BJ (cell line): ENCODE data around the gene VDR. TPM values are rescaled to one million over a fixed set of nuclear protein-coding genes. Genes with fewer than 3 reads are reported as not detected.
A peak's percentile ranks its signal among the peaks of the same experiment; 100 is the strongest.

ENCODE experiments used
- CTCF ChIA-PET: fragments of 350-600 bp; formaldehyde crosslinking; extraction: SDS; loops from one replicate; lab custom pipeline; 2021; ENCODE audit warnings: antibody characterized with exemption, inconsistent platforms; lab: Yijun Ruan, JAX
- POLR2A ChIA-PET: fragments of 300-600 bp; sonication (Branson Sonifier 250); formaldehyde crosslinking; extraction: SDS; loops from one replicate; lab custom pipeline; 2021; ENCODE audit warnings: antibody characterized with exemption; lab: Charles Lee
- DNase-seq: peaks from one replicate; pipeline ENCODE4 v3.0.0-alpha.2; 2011; ENCODE audit warnings: low read depth
- H3K27me3 ChIP-seq: 2 replicates; pipeline ENCODE4 v1.6.0; 2011; ENCODE audit warnings: low read length; ENCODE audit not compliant: control insufficient read depth, insufficient read depth
- H3K36me3 ChIP-seq: 2 replicates; pipeline ENCODE4 v1.5.1; 2011; ENCODE audit warnings: low read length; ENCODE audit not compliant: control insufficient read depth, insufficient read depth
- H3K4me3 ChIP-seq: 2 replicates; pipeline ENCODE4 v1.5.1; 2011; ENCODE audit warnings: low read depth, mild to moderate bottlenecking, control low read depth, low read length
- polyA plus RNA-seq: library from polyadenylated mRNA; depleted of rRNA; stranded (reverse); fragments of >200 nt; gene quantifications from 2 replicates; pipeline ENCODE4 v1.2.3, GENCODE V29; 2011
- TF ChIP-seq, protein P1 (sequence below): IDR thresholded peaks from 2 replicates; pipeline ENCODE4 v1.5.1; 2011; ENCODE audit warnings: low read depth, mild to moderate bottlenecking, control low read depth, inconsistent platforms, low read length, moderate library complexity; ENCODE audit not compliant: insufficient read depth

VDR gene
- polyA plus RNA-seq, 1 experiment = 40.5 TPM

DNA sequence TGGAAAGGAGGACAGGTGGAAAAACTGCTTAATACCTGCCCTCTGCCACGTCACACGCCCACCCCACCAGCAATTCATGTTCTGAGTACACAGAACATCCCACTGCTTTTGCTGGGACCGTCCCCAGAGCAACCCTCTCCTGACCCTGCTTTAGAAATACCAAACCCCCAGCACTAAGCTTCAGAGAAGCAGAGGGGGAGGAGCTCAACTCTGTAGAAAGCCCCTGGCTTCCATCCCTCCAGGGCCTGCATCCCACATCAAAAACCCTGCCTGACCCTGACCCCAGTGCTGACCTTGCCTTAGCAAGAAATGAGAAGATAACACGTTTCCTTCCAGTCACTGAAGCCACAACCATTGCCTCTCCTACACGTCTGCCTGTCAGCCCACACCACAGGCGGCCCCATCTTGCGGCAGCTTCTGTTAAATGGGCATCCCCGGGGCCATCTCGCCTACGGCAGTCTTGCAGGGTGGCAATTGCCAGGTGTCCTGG is 19.7 kb downstream of the VDR start:
- CTCF ChIA-PET = interaction anchor here (1.8 to 2.8 kb wide), 5 partner anchors 14 to 142 kb away, joined by 7 to 16 read pairs (median 8); no protein-coding TSS in a partner anchor
- Histone ChIP-seq H3K36me3 (no peaks in the 10 kb centered on the region; the same call in 1 of the 2 replicates), H3K4me3 (no peak overlapping the region), H3K27me3 (no peaks in the 10 kb centered on the region)
- DNase-seq = no peak
- TF ChIP-seq, protein P1, sequence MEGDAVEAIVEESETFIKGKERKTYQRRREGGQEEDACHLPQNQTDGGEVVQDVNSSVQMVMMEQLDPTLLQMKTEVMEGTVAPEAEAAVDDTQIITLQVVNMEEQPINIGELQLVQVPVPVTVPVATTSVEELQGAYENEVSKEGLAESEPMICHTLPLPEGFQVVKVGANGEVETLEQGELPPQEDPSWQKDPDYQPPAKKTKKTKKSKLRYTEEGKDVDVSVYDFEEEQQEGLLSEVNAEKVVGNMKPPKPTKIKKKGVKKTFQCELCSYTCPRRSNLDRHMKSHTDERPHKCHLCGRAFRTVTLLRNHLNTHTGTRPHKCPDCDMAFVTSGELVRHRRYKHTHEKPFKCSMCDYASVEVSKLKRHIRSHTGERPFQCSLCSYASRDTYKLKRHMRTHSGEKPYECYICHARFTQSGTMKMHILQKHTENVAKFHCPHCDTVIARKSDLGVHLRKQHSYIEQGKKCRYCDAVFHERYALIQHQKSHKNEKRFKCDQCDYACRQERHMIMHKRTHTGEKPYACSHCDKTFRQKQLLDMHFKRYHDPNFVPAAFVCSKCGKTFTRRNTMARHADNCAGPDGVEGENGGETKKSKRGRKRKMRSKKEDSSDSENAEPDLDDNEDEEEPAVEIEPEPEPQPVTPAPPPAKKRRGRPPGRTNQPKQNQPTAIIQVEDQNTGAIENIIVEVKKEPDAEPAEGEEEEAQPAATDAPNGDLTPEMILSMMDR = no peak
- POLR2A ChIA-PET = no interaction called here

DNA sequence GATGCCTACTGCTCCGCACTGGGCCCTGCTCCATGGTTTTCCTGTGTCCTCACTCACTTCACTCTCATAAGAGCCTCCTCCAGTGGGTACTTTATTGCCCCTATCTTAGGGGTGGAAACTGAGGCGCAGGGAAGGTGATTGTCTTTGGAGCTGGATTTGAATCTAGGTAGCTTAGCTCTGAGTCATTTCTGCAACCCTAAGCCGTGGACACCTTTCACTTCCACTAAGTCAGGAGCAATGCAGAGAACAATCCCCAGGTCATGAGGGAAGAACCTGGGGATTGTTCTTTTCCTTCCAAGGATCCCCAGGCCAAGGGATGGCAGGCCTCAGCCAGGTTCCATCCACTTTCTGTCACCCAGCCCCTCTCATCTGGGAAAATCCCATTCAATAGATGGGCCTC is 20.3 kb downstream of the VDR start:
- ChIA-PET CTCF (interaction anchor here (2.0 to 2.4 kb wide), 3 partner anchors 14 to 142 kb away, joined by 7 to 8 read pairs (median 8); no protein-coding TSS in a partner anchor), POLR2A (no interaction called here)
- TF ChIP-seq, protein P1 = no peak
- DNase-seq = no peak
- Histone ChIP-seq H3K4me3 (no peak overlapping the region), H3K27me3 (no peaks in the 10 kb centered on the region), H3K36me3 (no peaks in the 10 kb centered on the region; the same call in 1 of the 2 replicates)

- ChIA-PET POLR2A (no interaction called here), CTCF (interaction anchor here (0.9 to 2.4 kb wide), 6 partner anchors 15 to 71 kb away, joined by 3 to 8 read pairs (median 4); partner anchors contain the start of gene VDR)
- Histone ChIP-seq H3K4me3 (no peak overlapping the region), H3K27me3 (no peaks in the 10 kb centered on the region), H3K36me3 (peaks cover under 1% of the 10 kb centered on the region)
- TF ChIP-seq, protein P1 = no peak
- no peak for DNase-seq
Measured at GRCh38 chr12:47883663-47884195, 21.1 kb downstream of the VDR start.

GRCh38 chr12:47882781-47883546 is 21.8 kb downstream of the VDR start:
- ChIA-PET POLR2A (no interaction called here), CTCF (interaction anchor here (0.9 to 2.4 kb wide), 6 partner anchors 16 to 72 kb away, joined by 3 to 8 read pairs (median 4); partner anchors contain the start of gene VDR)
- DNase-seq = no peak
- Histone ChIP-seq H3K4me3 (no peak overlapping the region), H3K36me3 (peaks cover 7% of the 10 kb centered on the region), H3K27me3 (no peaks in the 10 kb centered on the region)
- TF ChIP-seq, protein P1 = no peak

- H3K27me3 ChIP-seq = no peaks in the 10 kb centered on the region
- peaks cover 10% of the 10 kb centered on the region for H3K36me3 ChIP-seq
- CTCF ChIA-PET = interaction anchor here (2.6 kb wide), 1 partner anchor 67 kb away, joined by 11 read pairs; no protein-coding TSS in a partner anchor
- no peak overlapping the region for H3K4me3 ChIP-seq
- TF ChIP-seq, protein P1 = no peak
- POLR2A ChIA-PET = no interaction called here
- peak; percentile 99 for DNase-seq
Measured at GRCh38 chr12:47881826-47882427, 22.9 kb downstream of the VDR start.
